ENCODE measurements around the gene BARHL1. TPM values are rescaled to one million over a fixed set of nuclear protein-coding genes. Genes with fewer than 3 reads are reported as not detected.

The BARHL1 gene
- total RNA-seq, 1 experiment from 2014 or later = not detected

GRCh38 chr9:132600326-132600984, 18.0 kb downstream of the BARHL1 start:
- peaks cover 2% of the 10 kb centered on the region for H3K36me3 ChIP-seq (replicated peaks; ENCODE audit: control insufficient read depth, insufficient read depth, low read length)
- DNase-seq = no peak

DNA sequence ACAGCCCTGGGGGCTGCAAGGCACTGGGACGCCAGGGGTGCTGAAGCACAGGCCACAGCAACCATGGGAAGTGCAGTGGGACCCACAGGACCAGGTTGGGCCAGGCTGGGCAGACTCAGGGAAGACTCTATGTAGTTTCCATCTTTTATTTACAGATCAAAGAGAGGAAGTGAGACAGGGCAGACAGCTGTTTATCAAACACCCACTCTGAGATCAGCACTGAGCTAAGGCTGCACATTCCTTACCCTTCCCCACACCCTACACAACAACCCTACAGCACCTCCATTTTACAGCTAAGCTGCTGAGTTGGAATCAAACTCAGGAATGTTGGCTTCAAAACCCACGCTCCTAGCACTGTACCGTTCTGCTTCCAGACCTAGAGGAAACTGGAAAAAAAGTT, 19.8 kb downstream of the BARHL1 start:
- DNase-seq = no peak
- no peaks in the 10 kb centered on the region for H3K27me3 ChIP-seq (ENCODE audit: control insufficient read depth, insufficient read depth, low read length)
- H3K36me3 ChIP-seq (replicated peaks; ENCODE audit: control insufficient read depth, insufficient read depth, low read length) = peaks cover 3% of the 10 kb centered on the region
- H3K4me3 ChIP-seq (ENCODE audit: insufficient read depth, low read depth, low read length) = no peak overlapping the region

More at GRCh38 chr9:132600326-132600984, 18.0 kb downstream of the BARHL1 start:
- Histone ChIP-seq H3K4me3 (ENCODE audit: insufficient read depth, low read depth, low read length) (no peak overlapping the region), H3K27me3 (ENCODE audit: control insufficient read depth, insufficient read depth, low read length) (no peaks in the 10 kb centered on the region)

GRCh38 chr9:132605387-132605786, 23.0 kb downstream of the BARHL1 start:
- H3K27me3 ChIP-seq (ENCODE audit: control insufficient read depth, insufficient read depth, low read length) = no peaks in the 10 kb centered on the region
- H3K4me3 ChIP-seq (ENCODE audit: insufficient read depth, low read depth, low read length) = no peak overlapping the region
- no peak for DNase-seq
- peaks cover 6% of the 10 kb centered on the region for H3K36me3 ChIP-seq (replicated peaks; ENCODE audit: control insufficient read depth, insufficient read depth, low read length)

- no peaks in the 10 kb centered on the region for H3K27me3 ChIP-seq (ENCODE audit: control insufficient read depth, insufficient read depth, low read length)
- peaks cover 5% of the 10 kb centered on the region for H3K36me3 ChIP-seq (replicated peaks; ENCODE audit: control insufficient read depth, insufficient read depth, low read length)
- no peak for DNase-seq
- H3K4me3 ChIP-seq (ENCODE audit: insufficient read depth, low read depth, low read length) = no peak overlapping the region
Measured at GRCh38 chr9:132606066-132606465, 23.7 kb downstream of the BARHL1 start.

GRCh38 chr9:132609184-132609583, 26.8 kb downstream of the BARHL1 start:
- Histone ChIP-seq H3K36me3 (replicated peaks; ENCODE audit: control insufficient read depth, insufficient read depth, low read length) (peaks cover 12% of the 10 kb centered on the region), H3K4me3 (ENCODE audit: insufficient read depth, low read depth, low read length) (no peak overlapping the region), H3K27me3 (ENCODE audit: control insufficient read depth, insufficient read depth, low read length) (no peaks in the 10 kb centered on the region)
- DNase-seq = no peak

- Histone ChIP-seq H3K36me3 (replicated peaks; ENCODE audit: control insufficient read depth, insufficient read depth, low read length) (peaks cover 12% of the 10 kb centered on the region), H3K4me3 (ENCODE audit: insufficient read depth, low read depth, low read length) (no peak overlapping the region), H3K27me3 (ENCODE audit: control insufficient read depth, insufficient read depth, low read length) (no peaks in the 10 kb centered on the region)
- no peak for DNase-seq
Measured at GRCh38 chr9:132609829-132610228, 27.4 kb downstream of the BARHL1 start.

GRCh38 chr9:132610661-132611060, 28.3 kb downstream of the BARHL1 start:
- no peak for DNase-seq
- Histone ChIP-seq H3K4me3 (ENCODE audit: insufficient read depth, low read depth, low read length) (no peak overlapping the region), H3K27me3 (ENCODE audit: control insufficient read depth, insufficient read depth, low read length) (no peaks in the 10 kb centered on the region), H3K36me3 (replicated peaks; ENCODE audit: control insufficient read depth, insufficient read depth, low read length) (peaks cover 14% of the 10 kb centered on the region)

- Histone ChIP-seq H3K27me3 (ENCODE audit: control insufficient read depth, insufficient read depth, low read length) (no peaks in the 10 kb centered on the region), H3K36me3 (replicated peaks; ENCODE audit: control insufficient read depth, insufficient read depth, low read length) (peaks cover 15% of the 10 kb centered on the region), H3K4me3 (ENCODE audit: insufficient read depth, low read depth, low read length) (no peak overlapping the region)
- no peak for DNase-seq
Measured at GRCh38 chr9:132614324-132614723, 31.9 kb downstream of the BARHL1 start.

DNA sequence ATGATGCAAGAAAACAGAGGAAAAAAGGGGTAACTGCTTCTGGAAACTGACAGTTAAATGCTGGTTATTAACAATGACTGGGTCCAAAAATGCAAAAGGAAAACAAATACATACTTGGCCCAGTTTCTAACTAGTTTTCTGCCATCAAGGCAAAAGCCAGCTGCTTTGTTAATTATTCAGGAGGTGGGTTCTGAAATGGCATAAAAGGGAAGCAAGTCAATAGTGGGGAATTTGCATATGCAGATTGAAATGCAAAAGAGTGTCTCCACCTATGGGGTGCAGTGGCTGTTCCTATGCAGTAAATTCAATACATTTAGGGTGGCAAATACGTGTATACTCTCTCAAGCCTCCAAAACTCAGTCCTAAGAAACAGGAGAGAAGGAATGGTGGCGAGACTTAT, 33.4 kb downstream of the BARHL1 start:
- Histone ChIP-seq H3K36me3 (replicated peaks; ENCODE audit: control insufficient read depth, insufficient read depth, low read length) (peaks cover 14% of the 10 kb centered on the region), H3K4me3 (ENCODE audit: insufficient read depth, low read depth, low read length) (no peak overlapping the region), H3K27me3 (ENCODE audit: control insufficient read depth, insufficient read depth, low read length) (no peaks in the 10 kb centered on the region)
- no peak for DNase-seq

GRCh38 chr9:132616725-132617124, 34.3 kb downstream of the BARHL1 start:
- peaks cover 8% of the 10 kb centered on the region for H3K36me3 ChIP-seq (replicated peaks; ENCODE audit: control insufficient read depth, insufficient read depth, low read length)
- no peaks in the 10 kb centered on the region for H3K27me3 ChIP-seq (ENCODE audit: control insufficient read depth, insufficient read depth, low read length)
- H3K4me3 ChIP-seq (ENCODE audit: insufficient read depth, low read depth, low read length) = no peak overlapping the region
- no peak for DNase-seq

DNA sequence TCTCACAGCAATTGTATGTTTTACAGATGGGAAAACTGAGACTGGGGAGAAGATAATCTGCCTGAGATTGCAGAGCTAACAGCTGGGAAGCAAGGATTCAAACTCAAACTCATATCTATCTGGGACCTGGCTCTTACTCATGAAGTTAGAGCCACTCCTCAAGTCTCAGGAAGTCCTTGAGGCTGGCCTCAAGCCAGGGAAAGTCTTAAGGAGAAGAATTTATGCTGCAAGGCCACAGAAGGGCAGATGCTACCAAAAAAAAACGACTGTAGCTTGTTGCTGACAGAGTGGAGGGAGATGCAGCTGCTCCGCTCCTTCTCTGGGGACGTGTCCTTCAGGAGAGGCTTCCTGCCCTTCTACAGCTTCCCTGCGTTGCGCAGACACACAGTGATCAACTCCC, 39.8 kb downstream of the BARHL1 start:
- H3K4me3 ChIP-seq (ENCODE audit: insufficient read depth, low read depth, low read length) = no peak overlapping the region
- H3K36me3 ChIP-seq (replicated peaks; ENCODE audit: control insufficient read depth, insufficient read depth, low read length) = peaks cover 8% of the 10 kb centered on the region
- H3K27me3 ChIP-seq (ENCODE audit: control insufficient read depth, insufficient read depth, low read length) = no peaks in the 10 kb centered on the region
- DNase-seq = no peak

DNA sequence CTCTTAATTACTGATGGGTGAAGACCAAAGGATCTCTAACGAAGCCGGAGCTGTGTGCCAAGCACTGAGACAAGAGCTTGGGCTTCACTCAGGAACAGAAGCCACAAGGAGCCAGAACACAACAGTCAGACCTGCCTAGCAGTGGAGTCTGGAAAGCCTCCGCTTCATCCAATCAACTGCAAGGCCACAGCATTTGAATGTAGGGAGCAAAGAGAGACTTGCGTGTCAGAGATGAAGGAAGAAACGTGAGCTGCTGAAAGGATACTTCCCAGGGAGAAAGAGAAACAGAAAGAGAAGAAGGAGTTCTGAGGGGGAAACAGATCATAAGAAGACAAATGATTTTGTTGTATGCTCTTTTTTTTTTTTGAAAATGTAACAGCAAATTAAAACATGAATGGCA, 43.9 kb downstream of the BARHL1 start:
- no peak for DNase-seq
- no peaks in the 10 kb centered on the region for H3K27me3 ChIP-seq (ENCODE audit: control insufficient read depth, insufficient read depth, low read length)
- H3K4me3 ChIP-seq (ENCODE audit: insufficient read depth, low read depth, low read length) = no peak overlapping the region
- peaks cover 15% of the 10 kb centered on the region for H3K36me3 ChIP-seq (replicated peaks; ENCODE audit: control insufficient read depth, insufficient read depth, low read length)

GRCh38 chr9:132627106-132627505, 44.7 kb downstream of the BARHL1 start:
- Histone ChIP-seq H3K36me3 (replicated peaks; ENCODE audit: control insufficient read depth, insufficient read depth, low read length) (peaks cover 15% of the 10 kb centered on the region), H3K27me3 (ENCODE audit: control insufficient read depth, insufficient read depth, low read length) (no peaks in the 10 kb centered on the region), H3K4me3 (ENCODE audit: insufficient read depth, low read depth, low read length) (no peak overlapping the region)
- DNase-seq = no peak

GRCh38 chr9:132627594-132627993, 45.2 kb downstream of the BARHL1 start:
- H3K36me3 ChIP-seq (replicated peaks; ENCODE audit: control insufficient read depth, insufficient read depth, low read length) = peaks cover 13% of the 10 kb centered on the region
- no peak for DNase-seq
- H3K4me3 ChIP-seq (ENCODE audit: insufficient read depth, low read depth, low read length) = no peak overlapping the region
- no peaks in the 10 kb centered on the region for H3K27me3 ChIP-seq (ENCODE audit: control insufficient read depth, insufficient read depth, low read length)

DNA sequence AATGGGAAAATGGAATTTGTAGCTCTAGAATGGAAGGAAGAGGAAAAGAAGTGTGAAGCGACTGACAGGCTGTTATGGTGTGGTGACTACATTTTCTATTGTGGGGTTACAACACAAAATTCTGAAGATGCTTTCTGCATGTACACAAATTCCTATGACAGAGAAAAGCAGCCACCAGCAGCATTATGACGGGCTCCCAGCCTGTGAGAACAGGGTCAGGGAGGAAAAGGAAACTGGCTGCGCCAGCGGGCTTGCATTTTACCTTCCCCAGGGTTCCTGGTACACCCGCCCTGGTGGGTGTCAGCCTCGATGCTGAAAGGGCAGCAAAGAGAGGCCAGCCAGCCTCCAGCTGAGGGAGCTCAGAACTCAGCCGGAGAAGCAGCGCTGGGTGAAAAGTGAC, 46.3 kb downstream of the BARHL1 start:
- Histone ChIP-seq H3K4me3 (ENCODE audit: insufficient read depth, low read depth, low read length) (no peak overlapping the region), H3K27me3 (ENCODE audit: control insufficient read depth, insufficient read depth, low read length) (no peaks in the 10 kb centered on the region), H3K36me3 (replicated peaks; ENCODE audit: control insufficient read depth, insufficient read depth, low read length) (peaks cover 11% of the 10 kb centered on the region)
- no peak for DNase-seq

- H3K27me3 ChIP-seq (ENCODE audit: control insufficient read depth, insufficient read depth, low read length) = no peaks in the 10 kb centered on the region
- H3K36me3 ChIP-seq (replicated peaks; ENCODE audit: control insufficient read depth, insufficient read depth, low read length) = peaks cover 11% of the 10 kb centered on the region
- no peak for DNase-seq
- H3K4me3 ChIP-seq (ENCODE audit: insufficient read depth, low read depth, low read length) = no peak overlapping the region
Measured at GRCh38 chr9:132630116-132630515, 47.7 kb downstream of the BARHL1 start.
